RPMI8226 (cell line): Measurements from ENCODE around the gene ZHX3.
"Not testable (repeated sequence)": the region's sequence is repeated elsewhere in the genome, so short reads cannot be mapped to it uniquely, and the experiment has no call there.

ENCODE experiments used
- DNase-seq: peaks from one replicate; pipeline ENCODE4 v3.0.0-alpha.2; 2015

ZHX3 gene

GRCh38 chr20:41248368-41249024 lies 69.0 kb downstream of the ZHX3 start:
- no peak for DNase-seq

- no peak for DNase-seq
Measured at GRCh38 chr20:41247523-41248367, 69.8 kb downstream of the ZHX3 start.

- no peak for DNase-seq
Measured at GRCh38 chr20:41245086-41245707, 72.3 kb downstream of the ZHX3 start.

- no peak for DNase-seq
Measured at GRCh38 chr20:41242807-41243206, 74.7 kb downstream of the ZHX3 start.

- no peak for DNase-seq
Measured at GRCh38 chr20:41242352-41242751, 75.2 kb downstream of the ZHX3 start.

GRCh38 chr20:41237233-41237632 lies 80.3 kb downstream of the ZHX3 start:
- not testable (repeated sequence) for DNase-seq

- not testable (repeated sequence) for DNase-seq
Measured at GRCh38 chr20:41236818-41237217, 80.7 kb downstream of the ZHX3 start.

- no peak for DNase-seq
Measured at GRCh38 chr20:41234546-41234945, 83.0 kb downstream of the ZHX3 start.

GRCh38 chr20:41234041-41234440 lies 83.5 kb downstream of the ZHX3 start:
- DNase-seq, result no peak

- no peak for DNase-seq
Measured at GRCh38 chr20:41232973-41233926, 84.3 kb downstream of the ZHX3 start.

- DNase-seq, result no peak
Measured at GRCh38 chr20:41231136-41231535, 86.4 kb downstream of the ZHX3 start.

- no peak for DNase-seq
Measured at GRCh38 chr20:41230136-41230535, 87.4 kb downstream of the ZHX3 start.

- no peak for DNase-seq
Measured at GRCh38 chr20:41229259-41229658, 88.3 kb downstream of the ZHX3 start.

GRCh38 chr20:41228858-41229257 lies 88.7 kb downstream of the ZHX3 start:
- DNase-seq, result no peak

GRCh38 chr20:41226426-41226825 lies 91.1 kb downstream of the ZHX3 start:
- DNase-seq, result no peak

- DNase-seq, result no peak
Measured at GRCh38 chr20:41225091-41225490, 92.4 kb downstream of the ZHX3 start.

GRCh38 chr20:41224281-41224680 lies 93.2 kb downstream of the ZHX3 start:
- no peak for DNase-seq

- no peak for DNase-seq
Measured at GRCh38 chr20:41223112-41223511, 94.4 kb downstream of the ZHX3 start.

- no peak for DNase-seq
Measured at GRCh38 chr20:41222703-41223102, 94.8 kb downstream of the ZHX3 start.

GRCh38 chr20:41222296-41222695 lies 95.2 kb downstream of the ZHX3 start:
- no peak for DNase-seq

GRCh38 chr20:41221614-41222218 lies 95.8 kb downstream of the ZHX3 start:
- no peak for DNase-seq

- no peak for DNase-seq
Measured at GRCh38 chr20:41219824-41220223, 97.7 kb downstream of the ZHX3 start.
